ENCODE measurements around the gene C17orf58. TPM values are rescaled to one million over a fixed set of nuclear protein-coding genes. Genes with fewer than 3 reads are reported as not detected.

The C17orf58 gene
- total and polyA plus RNA-seq, 2 of the 4 experiments (the other 2 are of a cell fraction), result 7.2 to 10.2 TPM

DNA sequence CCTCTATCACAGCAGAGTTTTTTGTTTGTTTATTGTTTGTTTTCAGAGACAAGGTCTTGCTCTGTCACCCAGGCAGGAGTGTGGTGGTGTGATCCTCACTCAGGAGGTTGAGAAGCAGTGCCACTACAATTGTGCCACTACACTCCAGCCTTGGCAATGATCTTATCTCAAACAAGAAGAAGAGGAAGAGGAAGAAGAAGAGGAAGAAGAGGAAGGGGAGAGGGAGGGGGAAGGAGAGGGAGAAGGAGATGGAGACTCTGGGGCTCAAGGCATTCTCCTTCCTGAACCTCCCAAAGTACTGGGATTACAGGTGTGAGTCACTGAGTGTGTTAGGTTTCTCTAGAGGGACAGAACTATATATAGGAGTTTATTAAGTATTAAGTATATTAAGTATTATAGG, 17.1 kb upstream of the C17orf58 start:
- POLR2A ChIA-PET (ENCODE audit: unreplicated experiment), result no interaction called here
- Histone ChIP-seq H3K27me3 (ENCODE audit: control insufficient read depth, insufficient read depth, low read length) (peaks cover 7% of the 10 kb centered on the region), H2BK120ac (ENCODE audit: low read depth, low read length) (no peak overlapping the region), H3K56ac (ENCODE audit: extremely low read depth, insufficient read depth, low read length) (no peak overlapping the region), H4K20me1 (ENCODE audit: insufficient read depth, low read length) (no peaks in the 10 kb centered on the region), H2BK20ac (ENCODE audit: low read depth, low read length) (no peak overlapping the region), H4K91ac (ENCODE audit: insufficient read depth, low read depth, low read length) (no peak overlapping the region), H2AK9ac (replicated peaks; ENCODE audit: low read depth, low read length, poor library complexity) (no peak overlapping the region), H3K9me1 (ENCODE audit: insufficient read depth, low read length) (no peaks in the 10 kb centered on the region), H3K79me1 (ENCODE audit: low read depth in 1 of 2, low read length in 2 of 2) (no peaks in the 10 kb centered on the region), H2BK15ac (ENCODE audit: low read depth, low read length) (no peak overlapping the region), H3K4me3 (ENCODE audit: insufficient read depth, low read depth, low read length) (no peak overlapping the region), H4K8ac (ENCODE audit: low read depth in 2 of 2, low read length in 2 of 2) (no peak overlapping the region), H3K27ac (ENCODE audit: insufficient read depth, low read length) (no peak overlapping the region), H2AK5ac (ENCODE audit: low read depth, low read length) (no peak overlapping the region), H3K23ac (ENCODE audit: low read depth, low read length) (no peak overlapping the region), H3K4me2 (ENCODE audit: low read depth, low read length) (no peak overlapping the region), H4K5ac (ENCODE audit: low read depth, low read length) (no peak overlapping the region), H3K36me3 (ENCODE audit: control insufficient read depth, insufficient read depth, low read length) (no peaks in the 10 kb centered on the region), H3K4ac (ENCODE audit: low read depth, low read length) (no peak overlapping the region), H3K4me1 (ENCODE audit: control insufficient read depth, insufficient read depth, low read length) (no peaks in the 10 kb centered on the region), H2BK5ac (ENCODE audit: low read depth, low read length, poor library complexity, severe bottlenecking) (no peak overlapping the region), H3K14ac (replicated peaks; ENCODE audit: low read depth, low read length) (no peak overlapping the region), H2AFZ (replicated peaks; ENCODE audit: low read length, poor library complexity) (no peak overlapping the region), H3K9ac (ENCODE audit: low read depth, low read length) (no peak overlapping the region), H3K9me3 (ENCODE audit: control insufficient read depth, insufficient read depth, low read length) (no peaks in the 10 kb centered on the region), H3K18ac (ENCODE audit: low read depth, low read length) (no peak overlapping the region)
- intact Hi-C loops (cut with micrococcal nuclease) (no loop called here), dilution Hi-C loops (cut with HindIII; ENCODE audit: low sequenced_read_pairs, unreplicated experiment) (no loop called here), in situ Hi-C loops (cut with MboI; ENCODE audit: low sequenced_read_pairs) (no loop called here)
- CTCF ChIA-PET, result no interaction called here
- no TSS peak for BruUV-seq (replicated peaks)
- no peak for TF ChIP-seq RCOR1 (IDR thresholded peaks at IDR 0.05; ENCODE audit: insufficient replicate concordance, low read length)
- TF ChIP-seq NFE2L2 (IDR thresholded peaks at IDR 0.05; ENCODE audit: low read depth, low read length), result no peak
- TF ChIP-seq RFX5 (IDR thresholded peaks at IDR 0.05; ENCODE audit: low read depth, low read length), result no peak
- TF ChIP-seq, protein P1, sequence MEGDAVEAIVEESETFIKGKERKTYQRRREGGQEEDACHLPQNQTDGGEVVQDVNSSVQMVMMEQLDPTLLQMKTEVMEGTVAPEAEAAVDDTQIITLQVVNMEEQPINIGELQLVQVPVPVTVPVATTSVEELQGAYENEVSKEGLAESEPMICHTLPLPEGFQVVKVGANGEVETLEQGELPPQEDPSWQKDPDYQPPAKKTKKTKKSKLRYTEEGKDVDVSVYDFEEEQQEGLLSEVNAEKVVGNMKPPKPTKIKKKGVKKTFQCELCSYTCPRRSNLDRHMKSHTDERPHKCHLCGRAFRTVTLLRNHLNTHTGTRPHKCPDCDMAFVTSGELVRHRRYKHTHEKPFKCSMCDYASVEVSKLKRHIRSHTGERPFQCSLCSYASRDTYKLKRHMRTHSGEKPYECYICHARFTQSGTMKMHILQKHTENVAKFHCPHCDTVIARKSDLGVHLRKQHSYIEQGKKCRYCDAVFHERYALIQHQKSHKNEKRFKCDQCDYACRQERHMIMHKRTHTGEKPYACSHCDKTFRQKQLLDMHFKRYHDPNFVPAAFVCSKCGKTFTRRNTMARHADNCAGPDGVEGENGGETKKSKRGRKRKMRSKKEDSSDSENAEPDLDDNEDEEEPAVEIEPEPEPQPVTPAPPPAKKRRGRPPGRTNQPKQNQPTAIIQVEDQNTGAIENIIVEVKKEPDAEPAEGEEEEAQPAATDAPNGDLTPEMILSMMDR (conservative IDR thresholded peaks at IDR 0.05; ENCODE audit: low read depth, low read length), result no peak
- no peak for TF ChIP-seq BHLHE40 (IDR thresholded peaks at IDR 0.05; ENCODE audit: low read depth, low read length)
- TF ChIP-seq CEBPB (IDR thresholded peaks at IDR 0.05; ENCODE audit: low read depth, low read length), result no peak
- no peak for TF ChIP-seq SMC3 (IDR thresholded peaks at IDR 0.05; ENCODE audit: low read depth, low read length)
- TF ChIP-seq MAZ (IDR thresholded peaks at IDR 0.05; ENCODE audit: borderline replicate concordance, low read depth, low read length), result no peak
- TF ChIP-seq POLR2A (IDR thresholded peaks at IDR 0.05; ENCODE audit: low read depth, low read length), result no peak
- TF ChIP-seq, protein P2, sequence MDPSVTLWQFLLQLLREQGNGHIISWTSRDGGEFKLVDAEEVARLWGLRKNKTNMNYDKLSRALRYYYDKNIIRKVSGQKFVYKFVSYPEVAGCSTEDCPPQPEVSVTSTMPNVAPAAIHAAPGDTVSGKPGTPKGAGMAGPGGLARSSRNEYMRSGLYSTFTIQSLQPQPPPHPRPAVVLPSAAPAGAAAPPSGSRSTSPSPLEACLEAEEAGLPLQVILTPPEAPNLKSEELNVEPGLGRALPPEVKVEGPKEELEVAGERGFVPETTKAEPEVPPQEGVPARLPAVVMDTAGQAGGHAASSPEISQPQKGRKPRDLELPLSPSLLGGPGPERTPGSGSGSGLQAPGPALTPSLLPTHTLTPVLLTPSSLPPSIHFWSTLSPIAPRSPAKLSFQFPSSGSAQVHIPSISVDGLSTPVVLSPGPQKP (IDR thresholded peaks at IDR 0.05; ENCODE audit: borderline replicate concordance, low read depth, low read length), result no peak
- TF ChIP-seq MXI1 (IDR thresholded peaks at IDR 0.05; ENCODE audit: borderline replicate concordance, low read depth, low read length), result no peak
- no peak for TF ChIP-seq MAFK (IDR thresholded peaks at IDR 0.05; ENCODE audit: low read depth, low read length)
- no peak for TF ChIP-seq CHD1 (IDR thresholded peaks at IDR 0.05; ENCODE audit: low read depth, low read length)
- no peak for TF ChIP-seq FOS (IDR thresholded peaks at IDR 0.05; ENCODE audit: low read depth, low read length)
- TF ChIP-seq RAD21 (IDR thresholded peaks at IDR 0.05; ENCODE audit: low read length), result no peak
- TF ChIP-seq, protein P3, sequence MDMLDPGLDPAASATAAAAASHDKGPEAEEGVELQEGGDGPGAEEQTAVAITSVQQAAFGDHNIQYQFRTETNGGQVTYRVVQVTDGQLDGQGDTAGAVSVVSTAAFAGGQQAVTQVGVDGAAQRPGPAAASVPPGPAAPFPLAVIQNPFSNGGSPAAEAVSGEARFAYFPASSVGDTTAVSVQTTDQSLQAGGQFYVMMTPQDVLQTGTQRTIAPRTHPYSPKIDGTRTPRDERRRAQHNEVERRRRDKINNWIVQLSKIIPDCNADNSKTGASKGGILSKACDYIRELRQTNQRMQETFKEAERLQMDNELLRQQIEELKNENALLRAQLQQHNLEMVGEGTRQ (IDR thresholded peaks at IDR 0.05; ENCODE audit: low read depth, low read length), result no peak
- no peak for DNase-seq
- ATAC-seq (ENCODE audit: low read depth), result no peak

Measured in IMR-90 (cell line).